Dendritic cell treated with granulocyte-macrophage colony-stimulating factor and Interleukin-4, amounts not matched to agents 40 ng/mL and 50 ng/mL, for 4 days (primary cell): ENCODE measurements around the gene SLC22A4.

Experiments used
- H3K27ac Mint-ChIP-seq: one replicate; pipeline ENCODE4 v1.8.0; 2022; ENCODE audit warnings: mild to moderate bottlenecking, mixed read lengths
- H3K27me3 Mint-ChIP-seq: one replicate; pipeline ENCODE4 v1.8.0; 2022; ENCODE audit warnings: mild to moderate bottlenecking, mixed read lengths
- H3K36me3 Mint-ChIP-seq: one replicate; pipeline ENCODE4 v1.8.0; 2022; ENCODE audit warnings: low read depth, mixed read lengths
- H3K4me1 Mint-ChIP-seq: one replicate; pipeline ENCODE4 v1.8.0; 2022; ENCODE audit warnings: low read depth, mixed read lengths
- H3K4me3 Mint-ChIP-seq: one replicate; pipeline ENCODE4 v1.8.0; 2022; ENCODE audit warnings: mild to moderate bottlenecking, moderate library complexity, mixed read lengths
- H3K9me3 Mint-ChIP-seq: one replicate; pipeline ENCODE4 v1.8.0; 2022; ENCODE audit warnings: mixed read lengths
- intact Hi-C: fragments of 100-400 bp; cut with micrococcal nuclease; formaldehyde crosslinking; loops from one replicate; pipeline ENCODE4 v1.15.0; 2022

The SLC22A4 gene

GRCh38 chr5:132369474-132370180, 75.4 kb downstream of the SLC22A4 start, which contains the start of gene SLC22A5:
Gene SLC22A5, plus strand, starts transcription at chr5:132369710. Its CDS starts 263 bp downstream, at chr5:132369973.
- peaks cover 5% of the 10 kb centered on the region for H3K36me3 Mint-ChIP-seq
- peaks cover 31% of the 10 kb centered on the region for H3K4me1 Mint-ChIP-seq
- intact Hi-C loops = loop anchor here (5.0 kb wide), 2 partner anchors 77 to 97 kb away; partner anchors contain the start of gene SLC22A4
- no peaks in the 10 kb centered on the region for H3K27me3 Mint-ChIP-seq
- peak within 1 kb of the TSS; percentile 79 for H3K27ac Mint-ChIP-seq
- H3K9me3 Mint-ChIP-seq = no peaks in the 10 kb centered on the region
- peak within 1 kb of the TSS; percentile 83 for H3K4me3 Mint-ChIP-seq

GRCh38 chr5:132370181-132370970, 76.2 kb downstream of the SLC22A4 start:
- Mint-ChIP-seq H3K27ac (peak overlapping the region; percentile 79), H3K4me3 (peak overlapping the region; percentile 83), H3K36me3 (peaks cover 5% of the 10 kb centered on the region), H3K9me3 (no peaks in the 10 kb centered on the region), H3K4me1 (peaks cover 29% of the 10 kb centered on the region), H3K27me3 (no peaks in the 10 kb centered on the region)
- intact Hi-C loops = loop anchor here (5.0 kb wide), 1 partner anchor 98 kb away; no protein-coding TSS in a partner anchor

DNA sequence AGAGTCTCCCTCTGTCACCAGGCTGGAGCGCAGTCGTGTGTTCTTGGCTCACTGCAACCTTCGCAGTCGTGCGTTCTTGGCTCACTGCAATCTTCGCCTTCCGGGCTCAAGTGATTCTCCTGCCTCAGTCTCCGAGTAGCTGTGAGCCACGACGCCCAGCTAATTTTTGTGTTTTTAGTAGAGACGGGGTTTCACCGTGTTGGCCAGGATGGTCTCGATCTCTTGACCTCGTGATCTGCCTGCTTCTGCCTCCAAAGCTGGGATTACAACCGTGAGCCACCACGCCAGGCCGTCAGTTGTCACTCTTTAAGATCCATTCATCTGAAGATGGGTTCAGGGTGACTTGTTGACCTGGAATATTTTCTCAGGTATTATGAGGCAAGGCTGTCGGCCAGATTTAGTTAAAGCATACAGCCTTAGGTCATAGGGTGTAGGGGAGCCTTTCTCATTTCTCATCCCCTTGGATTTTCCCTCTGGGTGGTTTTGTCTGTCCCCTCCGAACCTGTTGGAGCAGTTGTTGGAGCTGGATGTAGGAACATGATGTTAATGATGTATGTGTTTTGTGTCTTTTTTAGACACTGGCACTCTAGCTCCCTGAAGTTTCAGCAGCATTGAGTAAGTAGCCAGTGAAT, 76.9 kb downstream of the SLC22A4 start:
- intact Hi-C loops = loop anchor here (5.0 kb wide), 1 partner anchor 99 kb away; no protein-coding TSS in a partner anchor
- Mint-ChIP-seq H3K9me3 (no peaks in the 10 kb centered on the region), H3K27me3 (no peaks in the 10 kb centered on the region), H3K36me3 (peaks cover 5% of the 10 kb centered on the region), H3K4me1 (peaks cover 29% of the 10 kb centered on the region), H3K27ac (peak overlapping the region; percentile 79), H3K4me3 (peak overlapping the region; percentile 83)

DNA sequence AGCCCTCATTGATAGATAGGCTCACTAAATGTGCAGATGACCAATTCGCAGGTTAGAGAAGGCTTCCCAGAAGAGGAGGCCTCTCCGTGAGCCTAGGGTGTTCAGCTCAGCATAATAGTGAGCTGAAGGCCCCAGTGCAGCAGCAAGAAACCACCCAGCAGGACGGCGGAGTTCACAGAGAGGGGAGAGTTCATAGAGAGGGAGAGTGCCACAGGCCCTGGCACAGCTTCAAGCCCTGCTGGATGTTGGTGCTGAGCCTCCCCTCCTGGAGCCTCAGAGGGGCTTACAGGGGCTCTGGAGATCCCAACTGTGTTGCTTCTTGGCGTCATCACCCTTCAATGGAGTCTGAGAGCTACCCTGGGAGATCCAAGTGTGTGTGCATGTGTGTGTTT, 77.4 kb downstream of the SLC22A4 start:
- Mint-ChIP-seq H3K27me3 (no peaks in the 10 kb centered on the region), H3K4me1 (peaks cover 29% of the 10 kb centered on the region), H3K9me3 (no peaks in the 10 kb centered on the region), H3K36me3 (peaks cover 5% of the 10 kb centered on the region), H3K27ac (no peak overlapping the region), H3K4me3 (no peak overlapping the region)
- intact Hi-C loops = loop anchor here (5.0 kb wide), 1 partner anchor 99 kb away; no protein-coding TSS in a partner anchor

DNA sequence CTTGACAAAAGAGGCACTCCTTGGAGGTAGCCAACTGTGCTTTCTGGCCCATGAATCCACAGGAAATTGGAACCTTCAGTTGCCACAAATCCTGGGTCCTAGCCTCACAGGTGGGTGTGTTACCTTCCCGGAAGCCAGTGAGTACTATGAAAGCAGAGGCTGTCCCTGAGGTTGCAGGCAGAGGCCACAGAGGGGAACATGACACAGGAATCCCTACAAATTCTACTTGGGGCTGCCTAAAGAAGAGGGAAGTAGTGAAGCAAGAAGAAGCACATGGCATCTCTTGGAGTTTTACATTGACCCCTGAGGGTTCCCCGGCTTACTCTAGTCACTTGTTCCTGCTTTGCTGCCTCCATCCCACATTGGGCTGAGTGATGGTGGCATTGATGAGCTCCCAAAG, 77.9 kb downstream of the SLC22A4 start:
- intact Hi-C loops = loop anchor here (5.0 kb wide), 1 partner anchor 100 kb away; no protein-coding TSS in a partner anchor
- H3K4me3 Mint-ChIP-seq = no peak overlapping the region
- H3K36me3 Mint-ChIP-seq = peaks cover 5% of the 10 kb centered on the region
- no peaks in the 10 kb centered on the region for H3K27me3 Mint-ChIP-seq
- H3K4me1 Mint-ChIP-seq = peaks cover 29% of the 10 kb centered on the region
- H3K27ac Mint-ChIP-seq = no peak overlapping the region
- no peaks in the 10 kb centered on the region for H3K9me3 Mint-ChIP-seq

DNA sequence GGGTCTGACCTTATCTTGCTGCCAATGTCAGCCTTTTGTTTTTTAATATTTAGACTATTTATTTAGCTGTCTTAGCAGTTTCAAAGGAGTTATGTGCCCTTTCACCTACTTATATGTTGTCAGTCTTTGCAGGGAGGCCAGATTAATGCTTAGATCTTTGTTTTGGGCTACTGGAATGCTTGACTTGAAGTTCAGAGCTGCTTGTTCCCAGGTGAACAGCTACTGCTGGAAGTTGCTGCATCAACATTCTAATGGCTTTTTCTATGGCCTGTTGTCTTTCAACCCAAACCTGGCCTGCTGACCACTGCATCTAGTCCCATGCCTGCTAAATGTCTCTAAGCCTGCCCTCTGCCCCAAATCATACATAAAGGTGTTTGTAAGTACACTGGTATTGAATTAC, 78.3 kb downstream of the SLC22A4 start:
- H3K4me1 Mint-ChIP-seq = peaks cover 29% of the 10 kb centered on the region
- H3K27ac Mint-ChIP-seq = no peak overlapping the region
- no peaks in the 10 kb centered on the region for H3K9me3 Mint-ChIP-seq
- intact Hi-C loops = loop anchor here (5.0 kb wide), 1 partner anchor 100 kb away; no protein-coding TSS in a partner anchor
- H3K4me3 Mint-ChIP-seq = no peak overlapping the region
- H3K27me3 Mint-ChIP-seq = no peaks in the 10 kb centered on the region
- H3K36me3 Mint-ChIP-seq = peaks cover 5% of the 10 kb centered on the region

GRCh38 chr5:132375957-132376356, 81.8 kb downstream of the SLC22A4 start:
- Mint-ChIP-seq H3K36me3 (peaks cover 26% of the 10 kb centered on the region), H3K27ac (no peak overlapping the region), H3K27me3 (no peaks in the 10 kb centered on the region), H3K4me3 (no peak overlapping the region), H3K4me1 (peaks cover 21% of the 10 kb centered on the region), H3K9me3 (no peaks in the 10 kb centered on the region)
- intact Hi-C loops = no loop called here

GRCh38 chr5:132376694-132377641, 82.8 kb downstream of the SLC22A4 start:
- intact Hi-C loops = no loop called here
- Mint-ChIP-seq H3K4me3 (no peak overlapping the region), H3K36me3 (peaks cover 26% of the 10 kb centered on the region), H3K27ac (no peak overlapping the region), H3K4me1 (peaks cover 11% of the 10 kb centered on the region), H3K9me3 (no peaks in the 10 kb centered on the region), H3K27me3 (no peaks in the 10 kb centered on the region)

DNA sequence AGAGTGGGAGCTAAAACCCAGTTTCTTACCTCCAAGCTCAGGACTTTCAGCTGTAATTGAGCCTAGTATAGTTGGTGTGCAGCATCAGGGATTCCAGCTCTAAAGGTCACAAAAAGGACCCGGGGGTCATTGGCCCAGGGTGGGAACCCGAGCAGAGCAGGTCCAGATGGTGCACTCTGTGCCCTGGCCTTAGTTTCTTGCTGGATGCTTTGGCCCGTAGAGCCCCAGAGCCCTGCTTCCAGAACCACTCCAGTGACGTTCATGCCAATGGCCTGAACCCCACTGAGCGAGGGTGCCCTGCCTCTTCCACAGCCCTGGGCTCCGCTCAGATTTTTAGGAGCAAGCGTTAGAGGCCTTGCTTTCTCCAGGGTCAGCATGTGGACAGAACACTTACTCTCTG, 83.5 kb downstream of the SLC22A4 start:
- intact Hi-C loops = no loop called here
- Mint-ChIP-seq H3K27me3 (no peaks in the 10 kb centered on the region), H3K4me1 (peaks cover 5% of the 10 kb centered on the region), H3K9me3 (no peaks in the 10 kb centered on the region), H3K4me3 (no peak overlapping the region), H3K36me3 (peaks cover 31% of the 10 kb centered on the region), H3K27ac (no peak overlapping the region)

- Mint-ChIP-seq H3K36me3 (peaks cover 32% of the 10 kb centered on the region), H3K4me1 (no peaks in the 10 kb centered on the region), H3K4me3 (no peak overlapping the region), H3K27ac (no peak overlapping the region), H3K9me3 (no peaks in the 10 kb centered on the region), H3K27me3 (no peaks in the 10 kb centered on the region)
- intact Hi-C loops = no loop called here
Observed at GRCh38 chr5:132378580-132378979, 84.4 kb downstream of the SLC22A4 start.

- Mint-ChIP-seq H3K4me1 (peaks cover under 1% of the 10 kb centered on the region), H3K36me3 (peaks cover 38% of the 10 kb centered on the region), H3K27ac (no peak overlapping the region), H3K4me3 (no peak overlapping the region), H3K27me3 (no peaks in the 10 kb centered on the region), H3K9me3 (no peaks in the 10 kb centered on the region)
- intact Hi-C loops = no loop called here
Observed at GRCh38 chr5:132380047-132380446, 85.9 kb downstream of the SLC22A4 start.

DNA sequence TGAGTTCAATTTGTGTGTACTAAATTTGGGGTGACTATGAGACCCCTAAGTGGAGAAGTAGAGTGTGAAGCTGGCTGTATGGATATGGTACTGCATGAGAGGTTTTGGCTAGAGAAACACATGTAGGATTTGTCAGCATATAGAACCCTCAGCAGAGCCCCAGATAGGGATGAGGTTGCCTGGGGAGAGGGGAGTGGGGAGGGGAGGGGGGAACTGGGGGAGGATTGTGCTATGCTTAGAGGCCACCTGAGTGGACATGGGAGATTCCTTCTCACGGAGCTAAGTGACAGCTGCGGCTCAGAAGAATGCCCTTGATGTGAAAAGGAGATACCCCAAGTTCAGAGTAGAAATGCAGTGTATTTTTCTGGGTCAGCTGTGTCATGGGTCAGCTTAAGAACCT, 86.5 kb downstream of the SLC22A4 start:
- no peak overlapping the region for H3K4me3 Mint-ChIP-seq
- H3K36me3 Mint-ChIP-seq = peaks cover 42% of the 10 kb centered on the region
- no peaks in the 10 kb centered on the region for H3K27me3 Mint-ChIP-seq
- intact Hi-C loops = no loop called here
- no peaks in the 10 kb centered on the region for H3K9me3 Mint-ChIP-seq
- peaks cover 7% of the 10 kb centered on the region for H3K4me1 Mint-ChIP-seq
- no peak overlapping the region for H3K27ac Mint-ChIP-seq

DNA sequence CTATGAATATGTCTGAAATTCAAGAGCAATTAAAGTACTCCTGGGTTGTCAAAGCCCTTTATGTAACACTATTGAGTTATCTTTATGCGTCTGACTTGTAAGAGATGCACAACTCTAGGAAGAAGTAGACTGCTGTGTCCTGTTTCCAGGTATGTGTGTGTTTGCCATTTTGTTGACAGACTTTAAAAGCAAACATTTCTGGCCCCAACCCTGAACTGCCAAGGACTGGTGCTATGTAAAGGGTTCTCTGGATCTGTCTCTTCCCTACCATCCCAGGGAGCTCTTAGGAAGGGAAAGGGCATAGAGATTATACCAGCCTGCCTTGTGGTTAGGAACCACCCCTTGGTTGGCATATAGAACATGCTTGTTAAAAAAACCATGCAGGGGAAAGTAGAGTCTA, 87.4 kb downstream of the SLC22A4 start:
- H3K9me3 Mint-ChIP-seq = no peaks in the 10 kb centered on the region
- H3K36me3 Mint-ChIP-seq = peaks cover 43% of the 10 kb centered on the region
- peaks cover 15% of the 10 kb centered on the region for H3K4me1 Mint-ChIP-seq
- intact Hi-C loops = no loop called here
- H3K27ac Mint-ChIP-seq = no peak overlapping the region
- no peaks in the 10 kb centered on the region for H3K27me3 Mint-ChIP-seq
- H3K4me3 Mint-ChIP-seq = no peak overlapping the region
